Rectal smooth muscle tissue (tissue), 1 donor: ENCODE results near the gene PTPRG.

Experiments
- H3K27ac ChIP-seq: one replicate; pipeline ENCODE4 v1.7.0; 2013; ENCODE audit warnings: low read depth, low read length, inconsistent platforms
- H3K27me3 ChIP-seq: one replicate; pipeline ENCODE4 v1.7.0; 2013; ENCODE audit warnings: low read length; ENCODE audit not compliant: control insufficient read depth, insufficient read depth
- H3K36me3 ChIP-seq: one replicate; pipeline ENCODE4 v1.7.0; 2013; ENCODE audit warnings: low read length; ENCODE audit not compliant: control insufficient read depth, insufficient read depth
- H3K4me1 ChIP-seq: one replicate; pipeline ENCODE4 v1.7.0; 2013; ENCODE audit warnings: low read length; ENCODE audit not compliant: control insufficient read depth, insufficient read depth
- H3K4me3 ChIP-seq: one replicate; pipeline ENCODE4 v1.7.0; 2013; ENCODE audit warnings: low read length
- H3K9ac ChIP-seq: one replicate; pipeline ENCODE4 v1.7.0; 2013; ENCODE audit warnings: low read length

Gene PTPRG

GRCh38 chr3:62110443-62111225 lies 549.3 kb downstream of the PTPRG start:
- Histone ChIP-seq H3K27ac (no peak overlapping the region), H3K4me3 (no peak overlapping the region), H3K27me3 (no peaks in the 10 kb centered on the region), H3K36me3 (no peaks in the 10 kb centered on the region), H3K4me1 (no peaks in the 10 kb centered on the region), H3K9ac (no peak overlapping the region)

GRCh38 chr3:62113092-62113491 lies 551.7 kb downstream of the PTPRG start:
- Histone ChIP-seq H3K27ac (no peak overlapping the region), H3K9ac (no peak overlapping the region), H3K36me3 (no peaks in the 10 kb centered on the region), H3K4me1 (no peaks in the 10 kb centered on the region), H3K4me3 (no peak overlapping the region), H3K27me3 (no peaks in the 10 kb centered on the region)

GRCh38 chr3:62114763-62115162 lies 553.4 kb downstream of the PTPRG start:
- Histone ChIP-seq H3K27ac (no peak overlapping the region), H3K36me3 (no peaks in the 10 kb centered on the region), H3K4me3 (no peak overlapping the region), H3K4me1 (no peaks in the 10 kb centered on the region), H3K27me3 (no peaks in the 10 kb centered on the region), H3K9ac (no peak overlapping the region)

- Histone ChIP-seq H3K9ac (no peak overlapping the region), H3K27ac (no peak overlapping the region), H3K4me3 (no peak overlapping the region), H3K27me3 (no peaks in the 10 kb centered on the region), H3K36me3 (no peaks in the 10 kb centered on the region), H3K4me1 (no peaks in the 10 kb centered on the region)
Measured at GRCh38 chr3:62117903-62118548, 556.7 kb downstream of the PTPRG start.

- no peak overlapping the region for H3K27ac ChIP-seq
Measured at GRCh38 chr3:62119139-62119538, 557.8 kb downstream of the PTPRG start.

GRCh38 chr3:62122819-62123218 lies 561.4 kb downstream of the PTPRG start:
- H3K9ac ChIP-seq: no peak overlapping the region
- H3K27ac ChIP-seq: no peak overlapping the region
- H3K36me3 ChIP-seq: no peaks in the 10 kb centered on the region
- no peaks in the 10 kb centered on the region for H3K27me3 ChIP-seq
- no peak overlapping the region for H3K4me3 ChIP-seq
- no peaks in the 10 kb centered on the region for H3K4me1 ChIP-seq

More at GRCh38 chr3:62119139-62119538, 557.8 kb downstream of the PTPRG start:
- Histone ChIP-seq H3K4me3 (no peak overlapping the region), H3K27me3 (no peaks in the 10 kb centered on the region), H3K4me1 (no peaks in the 10 kb centered on the region), H3K36me3 (no peaks in the 10 kb centered on the region), H3K9ac (no peak overlapping the region)

- H3K4me1 ChIP-seq: no peaks in the 10 kb centered on the region
- no peak overlapping the region for H3K9ac ChIP-seq
- no peak overlapping the region for H3K27ac ChIP-seq
- no peak overlapping the region for H3K4me3 ChIP-seq
- no peaks in the 10 kb centered on the region for H3K36me3 ChIP-seq
- H3K27me3 ChIP-seq: no peaks in the 10 kb centered on the region
Measured at GRCh38 chr3:62125380-62125779, 564.0 kb downstream of the PTPRG start.

GRCh38 chr3:62127116-62127515 lies 565.7 kb downstream of the PTPRG start:
- Histone ChIP-seq H3K9ac (no peak overlapping the region), H3K27ac (no peak overlapping the region), H3K4me1 (peaks cover under 1% of the 10 kb centered on the region), H3K36me3 (no peaks in the 10 kb centered on the region), H3K27me3 (no peaks in the 10 kb centered on the region), H3K4me3 (no peak overlapping the region)

- Histone ChIP-seq H3K4me3 (no peak overlapping the region), H3K27ac (no peak overlapping the region), H3K4me1 (peaks cover 7% of the 10 kb centered on the region), H3K36me3 (no peaks in the 10 kb centered on the region), H3K27me3 (no peaks in the 10 kb centered on the region), H3K9ac (no peak overlapping the region)
Measured at GRCh38 chr3:62128051-62128450, 566.7 kb downstream of the PTPRG start.

- H3K4me1 ChIP-seq: peaks cover 7% of the 10 kb centered on the region
- H3K4me3 ChIP-seq: no peak overlapping the region
- no peaks in the 10 kb centered on the region for H3K36me3 ChIP-seq
- H3K27ac ChIP-seq: no peak overlapping the region
- no peaks in the 10 kb centered on the region for H3K27me3 ChIP-seq
- H3K9ac ChIP-seq: no peak overlapping the region
Measured at GRCh38 chr3:62128681-62129080, 567.3 kb downstream of the PTPRG start.

GRCh38 chr3:62131050-62131449 lies 569.7 kb downstream of the PTPRG start:
- Histone ChIP-seq H3K27me3 (no peaks in the 10 kb centered on the region), H3K9ac (no peak overlapping the region), H3K4me1 (peaks cover 7% of the 10 kb centered on the region), H3K36me3 (no peaks in the 10 kb centered on the region), H3K27ac (no peak overlapping the region), H3K4me3 (no peak overlapping the region)

GRCh38 chr3:62131620-62132019 lies 570.2 kb downstream of the PTPRG start:
- Histone ChIP-seq H3K4me1 (peaks cover 7% of the 10 kb centered on the region), H3K36me3 (no peaks in the 10 kb centered on the region), H3K4me3 (no peak overlapping the region), H3K27me3 (no peaks in the 10 kb centered on the region), H3K27ac (no peak overlapping the region), H3K9ac (no peak overlapping the region)
